HepG2 (cell line): ENCODE measurements around the gene MBD2.

Source experiments
- KDM1A ChIP-seq: IDR thresholded peaks from 2 replicates; pipeline ENCODE4 v1.6.1; 2016; ENCODE audit warnings: missing compliant biosample characterization
- MAX ChIP-seq: IDR thresholded peaks from 2 replicates; pipeline ENCODE4 v1.6.1; 2012; ENCODE audit warnings: inconsistent platforms
- RNF2 ChIP-seq: fragments of 450-650 bp; conservative IDR thresholded peaks from 2 replicates; pipeline ENCODE4 v1.6.1; 2016; ENCODE audit warnings: low read depth
- STAT5B ChIP-seq: sonication (generic); formaldehyde crosslinking; IDR thresholded peaks from 2 replicates; pipeline ENCODE4 v1.4.0; 2020; ENCODE audit warnings: missing genetic modification reagents

GRCh38 chr18:54173250-54173649, 51.2 kb downstream of the MBD2 start:
- TF ChIP-seq MAX (no peak), KDM1A (no peak), RNF2 (no peak), STAT5B (CRISPR knock-in tag) (no peak)
